GM11168 (cell line): ENCODE data around the gene HDGF.

Source experiments
- in situ Hi-C: fragments of 300-500 bp; cut with MboI; formaldehyde crosslinking; loops from one replicate; pipeline ENCODE4 v1.12.0; 2022; ENCODE audit warnings: low sequenced_read_pairs; ENCODE audit not compliant: unreplicated experiment

HDGF gene

GRCh38 chr1:156751451-156751756 is at the start of gene HDGF:
TSS of gene HDGF (minus strand) at chr1:156751675. CDS start at chr1:156751429, 246 bp downstream.
- in situ Hi-C loops = no loop called here

- in situ Hi-C loops = no loop called here
Observed at GRCh38 chr1:156797212-156797871, 45.9 kb upstream of the HDGF start.

GRCh38 chr1:156796340-156797097 is 45.0 kb upstream of the HDGF start:
- in situ Hi-C loops = no loop called here

GRCh38 chr1:156795787-156796186 is 44.3 kb upstream of the HDGF start:
- in situ Hi-C loops = no loop called here

GRCh38 chr1:156795374-156795733 is 43.9 kb upstream of the HDGF start:
- in situ Hi-C loops = no loop called here

GRCh38 chr1:156794506-156795373 is 43.3 kb upstream of the HDGF start:
- in situ Hi-C loops = no loop called here

GRCh38 chr1:156789621-156790318 is 38.3 kb upstream of the HDGF start:
- in situ Hi-C loops = no loop called here

- in situ Hi-C loops = no loop called here
Observed at GRCh38 chr1:156788136-156788535, 36.7 kb upstream of the HDGF start.

- in situ Hi-C loops = no loop called here
Observed at GRCh38 chr1:156786640-156787039, 35.2 kb upstream of the HDGF start.

- in situ Hi-C loops = no loop called here
Observed at GRCh38 chr1:156785458-156785857, 34.0 kb upstream of the HDGF start.

- in situ Hi-C loops = no loop called here
Observed at GRCh38 chr1:156781585-156782186, 30.2 kb upstream of the HDGF start.

GRCh38 chr1:156777573-156777972 is 26.1 kb upstream of the HDGF start:
- in situ Hi-C loops = no loop called here

GRCh38 chr1:156776942-156777341 is 25.5 kb upstream of the HDGF start:
- in situ Hi-C loops = no loop called here

- in situ Hi-C loops = no loop called here
Observed at GRCh38 chr1:156775799-156776198, 24.3 kb upstream of the HDGF start.

GRCh38 chr1:156773607-156774006 is 22.1 kb upstream of the HDGF start:
- in situ Hi-C loops = no loop called here

- in situ Hi-C loops = no loop called here
Observed at GRCh38 chr1:156772728-156773497, 21.4 kb upstream of the HDGF start.

GRCh38 chr1:156772222-156772621 is 20.7 kb upstream of the HDGF start:
- in situ Hi-C loops = no loop called here

GRCh38 chr1:156768610-156769295 is 17.3 kb upstream of the HDGF start:
- in situ Hi-C loops = no loop called here
